Measurements from ENCODE around the gene C8G. TPM values are rescaled to one million over a fixed set of nuclear protein-coding genes. Genes with fewer than 3 reads are reported as not detected.

The C8G gene
- total RNA-seq, 1 donor from 2014 or later = not detected

DNA sequence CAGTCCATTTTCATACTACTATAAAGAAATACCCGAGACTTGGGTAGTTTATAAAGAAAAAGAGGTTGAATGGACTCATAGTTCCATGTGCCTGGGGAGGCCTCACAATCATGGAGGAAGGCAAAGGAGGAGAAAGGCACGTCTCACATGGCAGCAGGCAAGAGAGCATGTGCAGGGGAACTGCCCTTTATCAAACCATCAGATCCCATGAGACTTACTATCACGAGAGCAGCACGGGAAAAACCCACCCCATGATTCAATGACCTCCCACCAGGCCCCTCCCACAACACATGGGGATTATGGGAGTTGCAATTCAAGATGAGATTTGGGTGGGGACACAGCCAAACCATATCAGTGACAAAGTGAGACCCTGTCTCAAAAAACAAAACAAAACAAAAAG, 38.8 kb upstream of the C8G start:
- Histone ChIP-seq H3K4me1 (ENCODE audit: control insufficient read depth in 3 of 3, insufficient read depth in 3 of 3, low read length in 3 of 3) (peaks cover 14 to 23% (median 21%) of the 10 kb centered on the region in 3 donors), H3K9me3 (ENCODE audit: control insufficient read depth in 3 of 3, low read length in 3 of 3) (no peaks in the 10 kb centered on the region), H3K27me3 (ENCODE audit: control insufficient read depth in 3 of 3, insufficient read depth in 3 of 3, low read length in 3 of 3) (no peaks in the 10 kb centered on the region), H3K9ac (ENCODE audit: low read depth in 1 of 3, low read length in 3 of 3) (no peak overlapping the region), H3K27ac (ENCODE audit: low read depth, low read length) (no peak overlapping the region), H3K36me3 (ENCODE audit: control insufficient read depth in 3 of 3, insufficient read depth in 3 of 3, low read length in 3 of 3) (peaks cover 21 to 32% (median 24%) of the 10 kb centered on the region in 3 donors), H3K4me3 (ENCODE audit: low read length in 3 of 3) (no peak overlapping the region)

DNA sequence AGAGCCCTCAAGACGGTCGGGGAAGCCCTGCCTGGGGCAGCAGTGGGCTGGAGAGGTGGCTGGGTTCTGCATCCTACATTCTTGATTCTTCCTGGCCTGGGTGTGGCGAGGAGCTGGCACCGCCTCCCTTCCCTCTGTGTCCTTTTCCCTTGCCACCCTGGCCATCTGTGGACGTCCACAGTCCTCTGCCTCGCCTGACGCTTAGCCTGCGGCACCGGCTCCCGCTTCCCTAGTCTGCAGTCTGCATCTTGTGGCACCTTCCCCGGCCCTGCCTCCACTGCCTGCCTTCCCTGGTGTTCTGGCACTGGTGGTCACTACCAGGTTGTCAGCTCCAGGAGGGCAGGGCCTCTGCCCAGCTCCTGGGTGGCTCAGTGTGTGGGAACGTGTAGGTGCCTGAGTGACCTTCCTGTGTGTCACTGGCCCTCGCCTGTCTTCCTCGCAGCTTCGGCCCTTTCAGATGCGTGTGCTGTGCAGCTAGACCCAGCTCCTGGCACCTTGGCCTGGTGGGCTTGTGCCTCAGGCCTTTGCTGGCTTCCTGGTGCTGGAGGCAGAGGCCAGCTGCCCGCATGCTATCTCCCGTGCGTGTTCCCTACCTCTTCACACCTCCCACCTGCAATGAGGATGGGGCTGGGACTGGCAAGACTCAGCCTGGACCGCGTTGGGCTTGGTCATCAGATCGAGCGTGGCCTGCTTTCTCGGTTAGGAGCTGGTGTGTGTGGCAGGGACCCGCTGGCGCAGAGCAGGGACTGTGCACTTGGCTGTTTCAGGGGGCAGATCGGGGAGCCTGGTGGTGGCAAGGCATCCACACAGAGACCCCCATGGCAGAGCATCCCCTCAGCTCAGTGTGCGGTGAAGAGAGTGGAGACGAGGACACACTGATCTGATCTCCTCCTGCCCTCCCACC, 37.8 kb upstream of the C8G start:
- Histone ChIP-seq H3K36me3 (ENCODE audit: control insufficient read depth in 3 of 3, insufficient read depth in 3 of 3, low read length in 3 of 3) (peaks cover 21 to 32% (median 26%) of the 10 kb centered on the region in 3 donors), H3K4me1 (ENCODE audit: control insufficient read depth in 3 of 3, insufficient read depth in 3 of 3, low read length in 3 of 3) (peaks cover 5 to 13% (median 11%) of the 10 kb centered on the region in 3 donors), H3K9me3 (ENCODE audit: control insufficient read depth in 3 of 3, low read length in 3 of 3) (no peaks in the 10 kb centered on the region), H3K27ac (ENCODE audit: low read depth, low read length) (no peak overlapping the region), H3K9ac (ENCODE audit: low read depth in 1 of 3, low read length in 3 of 3) (no peak overlapping the region), H3K4me3 (ENCODE audit: low read length in 3 of 3) (no peak overlapping the region), H3K27me3 (ENCODE audit: control insufficient read depth in 3 of 3, insufficient read depth in 3 of 3, low read length in 3 of 3) (no peaks in the 10 kb centered on the region)

DNA sequence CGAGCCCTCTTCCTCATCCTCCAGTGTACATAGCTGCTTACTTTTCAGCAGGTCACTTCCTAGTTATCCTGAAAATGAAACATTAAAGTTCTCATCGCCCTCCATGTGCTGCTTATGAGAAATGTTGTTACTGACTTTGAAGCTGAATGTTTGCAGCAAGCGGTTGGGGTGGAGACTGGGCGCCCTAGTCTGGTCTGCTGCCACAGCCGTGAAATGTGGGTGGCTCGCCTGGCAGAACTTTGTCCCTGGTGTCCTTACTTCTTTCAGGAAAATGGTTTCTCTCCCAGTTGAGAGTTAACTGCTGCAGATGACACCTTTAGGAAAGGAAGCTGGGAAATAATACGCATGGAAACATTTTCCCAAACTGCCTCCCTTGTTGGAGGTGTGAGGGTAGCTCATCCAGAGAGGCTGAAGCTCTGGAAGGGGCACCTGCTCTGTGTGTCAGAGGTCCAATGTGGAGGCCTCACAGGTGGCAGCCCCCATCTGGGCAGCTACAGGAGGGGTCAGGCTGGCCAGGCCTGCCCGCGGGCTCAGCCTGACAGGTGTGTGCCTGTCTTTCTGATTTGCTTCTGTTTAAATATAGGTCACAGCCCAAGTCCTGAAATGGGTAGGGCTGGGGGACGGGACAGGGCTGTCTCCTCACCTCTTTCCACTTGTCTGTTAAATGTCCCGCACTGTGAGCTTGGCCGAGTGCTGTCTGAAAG, 34.7 kb upstream of the C8G start:
- Histone ChIP-seq H3K4me1 (ENCODE audit: control insufficient read depth in 3 of 3, insufficient read depth in 3 of 3, low read length in 3 of 3) (no peaks in the 10 kb centered on the region), H3K27ac (ENCODE audit: low read depth, low read length) (no peak overlapping the region), H3K9ac (ENCODE audit: low read depth in 1 of 3, low read length in 3 of 3) (no peak overlapping the region), H3K27me3 (ENCODE audit: control insufficient read depth in 3 of 3, insufficient read depth in 3 of 3, low read length in 3 of 3) (no peaks in the 10 kb centered on the region), H3K9me3 (ENCODE audit: control insufficient read depth in 3 of 3, low read length in 3 of 3) (no peaks in the 10 kb centered on the region), H3K36me3 (ENCODE audit: control insufficient read depth in 3 of 3, insufficient read depth in 3 of 3, low read length in 3 of 3) (peaks cover 26 to 36% (median 30%) of the 10 kb centered on the region in 3 donors), H3K4me3 (ENCODE audit: low read length in 3 of 3) (no peak overlapping the region)

DNA sequence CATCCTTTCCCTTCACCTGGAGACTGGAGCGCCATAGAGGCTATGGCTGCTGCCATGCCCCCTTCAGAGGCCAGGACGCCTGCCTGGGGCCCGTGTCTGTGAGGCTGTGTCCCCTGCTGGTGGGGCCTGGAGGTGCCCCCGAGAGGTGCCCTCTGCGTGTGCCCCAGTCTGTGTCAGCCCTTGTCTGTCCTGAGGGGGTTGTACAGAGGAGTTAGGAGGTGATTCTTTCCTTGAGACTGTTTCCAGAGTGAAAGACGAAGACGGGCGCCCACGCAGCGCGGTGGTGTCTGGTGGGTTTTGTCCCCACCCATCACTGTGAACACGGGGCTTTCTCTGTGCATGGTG, 34.2 kb upstream of the C8G start:
- no peak overlapping the region for H3K9ac ChIP-seq (ENCODE audit: low read depth in 1 of 3, low read length in 3 of 3)
- H3K4me1 ChIP-seq (ENCODE audit: control insufficient read depth in 3 of 3, insufficient read depth in 3 of 3, low read length in 3 of 3) = no peaks in the 10 kb centered on the region
- H3K9me3 ChIP-seq (ENCODE audit: control insufficient read depth in 3 of 3, low read length in 3 of 3) = no peaks in the 10 kb centered on the region
- H3K27ac ChIP-seq (ENCODE audit: low read depth, low read length) = no peak overlapping the region
- H3K4me3 ChIP-seq (ENCODE audit: low read length in 3 of 3) = no peak overlapping the region
- no peaks in the 10 kb centered on the region for H3K27me3 ChIP-seq (ENCODE audit: control insufficient read depth in 3 of 3, insufficient read depth in 3 of 3, low read length in 3 of 3)
- peaks cover 32 to 39% (median 36%) of the 10 kb centered on the region in 3 donors for H3K36me3 ChIP-seq (ENCODE audit: control insufficient read depth in 3 of 3, insufficient read depth in 3 of 3, low read length in 3 of 3)

DNA sequence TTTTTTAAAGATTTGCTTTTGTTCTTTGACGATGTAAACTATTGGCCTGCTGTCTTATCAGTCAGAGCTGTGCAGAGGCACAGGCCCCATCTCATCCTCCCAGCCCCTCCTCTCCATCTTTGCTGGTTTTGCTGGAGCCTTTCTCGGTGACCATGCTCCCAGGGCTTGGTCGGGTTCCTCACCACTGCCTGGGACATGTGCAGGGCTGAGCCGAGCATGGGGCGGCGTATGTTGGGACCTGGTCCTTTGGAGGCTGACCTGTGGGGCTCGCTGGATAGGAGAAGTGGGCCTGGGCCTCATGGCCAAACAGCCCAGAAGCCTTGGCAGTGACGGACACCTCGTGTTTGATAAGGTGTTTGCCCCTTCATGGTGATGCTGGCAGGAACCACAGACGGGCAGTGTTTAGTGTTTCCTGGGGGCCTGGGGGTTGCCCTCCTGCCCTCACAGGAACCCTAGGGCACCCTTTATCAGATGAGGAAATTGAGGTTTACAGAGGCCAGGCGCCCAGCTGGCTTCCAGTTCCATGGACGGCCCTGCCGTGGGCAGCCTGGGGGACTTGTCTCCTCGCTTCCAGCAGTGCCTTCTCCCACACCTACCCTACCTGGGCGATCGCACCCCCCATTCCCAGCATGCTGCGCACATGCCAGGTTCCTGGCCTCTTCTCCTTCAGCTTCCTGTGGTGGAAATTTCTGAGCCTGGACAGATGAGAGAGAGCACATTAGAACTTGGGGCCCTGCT, 31.2 kb upstream of the C8G start:
- Histone ChIP-seq H3K36me3 (ENCODE audit: control insufficient read depth in 3 of 3, insufficient read depth in 3 of 3, low read length in 3 of 3) (peaks cover 33 to 45% (median 43%) of the 10 kb centered on the region in 3 donors), H3K4me3 (ENCODE audit: low read length in 3 of 3) (no peak overlapping the region), H3K4me1 (ENCODE audit: control insufficient read depth in 3 of 3, insufficient read depth in 3 of 3, low read length in 3 of 3) (no peaks in the 10 kb centered on the region), H3K9me3 (ENCODE audit: control insufficient read depth in 3 of 3, low read length in 3 of 3) (no peaks in the 10 kb centered on the region), H3K27me3 (ENCODE audit: control insufficient read depth in 3 of 3, insufficient read depth in 3 of 3, low read length in 3 of 3) (no peaks in the 10 kb centered on the region), H3K9ac (ENCODE audit: low read depth in 1 of 3, low read length in 3 of 3) (no peak overlapping the region), H3K27ac (ENCODE audit: low read depth, low read length) (no peak overlapping the region)

DNA sequence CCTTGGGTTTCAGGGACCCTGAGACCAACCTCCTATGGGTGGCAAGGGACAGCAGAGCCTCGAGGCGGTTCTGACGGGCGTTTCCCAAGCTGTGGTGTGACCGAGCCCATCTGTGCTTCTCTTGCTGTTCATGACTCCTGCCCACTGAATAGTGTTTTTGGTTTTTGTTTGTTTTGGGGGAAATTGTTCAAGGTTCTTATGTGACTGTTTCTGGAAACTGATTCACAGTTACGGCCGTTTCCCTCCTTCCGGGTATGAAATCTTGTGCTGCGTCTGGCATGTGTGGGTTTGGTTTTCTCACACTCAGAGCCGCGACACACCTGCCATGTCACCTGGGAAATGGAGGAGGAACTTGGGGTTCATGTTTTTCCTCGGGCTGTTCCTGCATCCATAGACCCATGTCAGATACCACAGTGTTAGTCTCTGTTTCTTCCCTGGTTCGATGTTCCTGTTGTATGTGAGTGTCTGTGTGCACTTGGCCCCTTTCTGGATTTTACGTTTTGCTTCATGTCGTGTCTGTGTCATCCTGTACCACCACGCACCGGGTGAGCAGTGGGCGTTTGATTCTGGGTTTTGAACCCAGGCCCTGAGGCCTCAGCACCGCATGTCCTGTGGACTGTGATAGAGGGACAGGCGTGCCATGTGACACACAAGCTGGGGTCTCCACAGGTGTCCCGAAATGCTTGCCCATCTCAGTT, 29.3 kb upstream of the C8G start:
- H3K27me3 ChIP-seq (ENCODE audit: control insufficient read depth in 3 of 3, insufficient read depth in 3 of 3, low read length in 3 of 3) = no peaks in the 10 kb centered on the region
- no peak overlapping the region for H3K4me3 ChIP-seq (ENCODE audit: low read length in 3 of 3)
- H3K36me3 ChIP-seq (ENCODE audit: control insufficient read depth in 3 of 3, insufficient read depth in 3 of 3, low read length in 3 of 3) = peaks cover 30 to 47% (median 36%) of the 10 kb centered on the region in 3 donors
- H3K9me3 ChIP-seq (ENCODE audit: control insufficient read depth in 3 of 3, low read length in 3 of 3) = no peaks in the 10 kb centered on the region
- no peaks in the 10 kb centered on the region for H3K4me1 ChIP-seq (ENCODE audit: control insufficient read depth in 3 of 3, insufficient read depth in 3 of 3, low read length in 3 of 3)
- H3K9ac ChIP-seq (ENCODE audit: low read depth in 1 of 3, low read length in 3 of 3) = no peak overlapping the region
- H3K27ac ChIP-seq (ENCODE audit: low read depth, low read length) = no peak overlapping the region

- Histone ChIP-seq H3K36me3 (ENCODE audit: control insufficient read depth in 3 of 3, insufficient read depth in 3 of 3, low read length in 3 of 3) (peaks cover 27 to 48% (median 39%) of the 10 kb centered on the region in 3 donors), H3K4me1 (ENCODE audit: control insufficient read depth in 3 of 3, insufficient read depth in 3 of 3, low read length in 3 of 3) (peaks cover 0 to under 1% (median under 1%) of the 10 kb centered on the region in 3 donors), H3K9ac (ENCODE audit: low read depth in 1 of 3, low read length in 3 of 3) (no peak overlapping the region), H3K27ac (ENCODE audit: low read depth, low read length) (no peak overlapping the region), H3K27me3 (ENCODE audit: control insufficient read depth in 3 of 3, insufficient read depth in 3 of 3, low read length in 3 of 3) (no peaks in the 10 kb centered on the region), H3K9me3 (ENCODE audit: control insufficient read depth in 3 of 3, low read length in 3 of 3) (no peaks in the 10 kb centered on the region), H3K4me3 (ENCODE audit: low read length in 3 of 3) (no peak overlapping the region)
Measured at GRCh38 chr9:136916330-136917184, 28.5 kb upstream of the C8G start.

GRCh38 chr9:136917902-136918301, 27.1 kb upstream of the C8G start:
- no peaks in the 10 kb centered on the region for H3K27me3 ChIP-seq (ENCODE audit: control insufficient read depth in 3 of 3, insufficient read depth in 3 of 3, low read length in 3 of 3)
- no peak overlapping the region for H3K4me3 ChIP-seq (ENCODE audit: low read length in 3 of 3)
- peaks cover 27 to 49% (median 39%) of the 10 kb centered on the region in 3 donors for H3K36me3 ChIP-seq (ENCODE audit: control insufficient read depth in 3 of 3, insufficient read depth in 3 of 3, low read length in 3 of 3)
- H3K9me3 ChIP-seq (ENCODE audit: control insufficient read depth in 3 of 3, low read length in 3 of 3) = no peaks in the 10 kb centered on the region
- H3K4me1 ChIP-seq (ENCODE audit: control insufficient read depth in 3 of 3, insufficient read depth in 3 of 3, low read length in 3 of 3) = peaks cover 0 to 10% (median 9%) of the 10 kb centered on the region in 3 donors
- no peak overlapping the region for H3K27ac ChIP-seq (ENCODE audit: low read depth, low read length)
- H3K9ac ChIP-seq (ENCODE audit: low read depth in 1 of 3, low read length in 3 of 3) = no peak overlapping the region

- H3K9ac ChIP-seq (ENCODE audit: low read depth in 1 of 3, low read length in 3 of 3) = no peak overlapping the region
- no peak overlapping the region for H3K27ac ChIP-seq (ENCODE audit: low read depth, low read length)
- no peak overlapping the region for H3K4me3 ChIP-seq (ENCODE audit: low read length in 3 of 3)
- H3K4me1 ChIP-seq (ENCODE audit: control insufficient read depth in 3 of 3, insufficient read depth in 3 of 3, low read length in 3 of 3) = peaks cover 0 to 13% (median 10%) of the 10 kb centered on the region in 3 donors
- no peaks in the 10 kb centered on the region for H3K27me3 ChIP-seq (ENCODE audit: control insufficient read depth in 3 of 3, insufficient read depth in 3 of 3, low read length in 3 of 3)
- H3K9me3 ChIP-seq (ENCODE audit: control insufficient read depth in 3 of 3, low read length in 3 of 3) = no peaks in the 10 kb centered on the region
- peaks cover 32 to 49% (median 42%) of the 10 kb centered on the region in 3 donors for H3K36me3 ChIP-seq (ENCODE audit: control insufficient read depth in 3 of 3, insufficient read depth in 3 of 3, low read length in 3 of 3)
Measured at GRCh38 chr9:136920069-136920468, 25.0 kb upstream of the C8G start.
